Stimulated activated CD8-positive, alpha-beta memory T cell treated with anti-CD3 and anti-CD28 coated beads, Interleukin-12 subunit alpha, Interleukin-12 subunit beta, amount 100 ng/mL, for 4 hours (primary cell): ENCODE results near the gene ERO1B.
A peak's percentile ranks its signal among the peaks of the same experiment; 100 is the strongest.

Experiments
- DNase-seq: peaks from one replicate; pipeline ENCODE4 v3.0.0-alpha.2; 2020; ENCODE audit warnings: low read depth

Gene ERO1B

DNA sequence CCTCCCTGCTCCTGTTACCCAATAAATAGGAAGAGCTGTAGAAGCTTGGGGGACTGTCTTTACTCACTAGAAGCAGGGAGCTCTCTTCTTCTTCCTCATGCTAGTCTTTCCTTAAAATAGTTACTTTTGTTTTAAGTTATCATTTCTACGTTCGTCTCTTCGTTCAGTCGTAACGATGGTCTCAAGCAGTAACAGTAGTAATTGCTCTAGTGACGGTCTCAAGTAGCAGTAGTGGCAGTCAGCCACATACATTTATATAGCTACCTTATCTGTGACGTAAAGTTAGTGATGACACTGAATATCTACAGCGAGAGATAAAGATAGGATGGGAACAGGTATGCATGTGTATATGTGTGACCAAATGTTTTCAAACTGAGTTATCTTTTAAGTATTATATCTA is 15.4 kb upstream of the ERO1B start:
- no peak for DNase-seq

DNA sequence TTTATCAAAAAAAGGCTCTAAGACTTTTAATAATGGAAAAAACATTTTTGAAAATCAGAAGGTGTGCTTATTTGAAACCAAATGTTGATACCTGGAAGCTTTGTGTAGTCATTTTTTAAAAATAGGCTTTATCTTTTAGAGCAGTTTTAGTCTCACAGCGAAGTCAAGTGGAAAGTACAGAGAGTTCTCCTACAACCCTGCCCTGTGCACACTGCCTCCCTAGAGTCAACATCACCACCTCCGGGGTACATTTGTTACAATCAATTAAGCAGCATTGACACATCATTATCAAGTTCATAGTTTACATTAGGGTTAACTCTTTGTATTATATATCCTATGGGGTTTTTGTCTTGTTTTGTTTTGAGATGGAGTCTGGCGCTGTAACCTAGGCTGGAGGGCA is 10.7 kb upstream of the ERO1B start:
- no peak for DNase-seq

DNA sequence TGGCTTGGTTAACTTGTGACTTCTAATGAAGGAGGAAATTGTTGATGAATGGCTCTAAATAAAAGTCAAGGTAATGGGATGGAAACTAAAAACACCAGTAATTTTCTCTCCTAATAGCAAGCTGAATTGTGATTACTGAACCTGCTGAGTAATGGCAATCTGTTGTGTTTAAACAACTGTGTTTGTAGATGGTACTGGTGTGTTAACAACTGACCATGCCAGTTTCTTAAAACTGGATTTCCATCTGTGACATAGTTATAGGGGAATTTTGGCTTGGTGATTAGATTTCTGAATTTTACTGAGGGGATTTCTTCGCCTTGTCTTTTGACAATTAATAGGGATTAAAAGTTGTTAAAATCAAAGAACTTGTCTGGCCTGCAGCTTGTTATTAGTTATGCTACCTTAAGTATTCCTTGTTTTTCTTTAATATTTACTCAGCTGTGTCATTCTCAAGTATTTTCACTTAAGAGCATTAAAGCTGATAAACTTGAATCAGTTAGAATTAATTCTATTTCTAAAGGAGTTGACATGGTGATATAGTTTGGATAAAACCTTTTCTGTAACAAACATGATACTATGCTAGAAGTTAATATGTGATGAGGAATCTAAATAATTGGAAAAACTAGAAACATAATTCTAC is 7.9 kb upstream of the ERO1B start:
- DNase-seq: no peak

DNA sequence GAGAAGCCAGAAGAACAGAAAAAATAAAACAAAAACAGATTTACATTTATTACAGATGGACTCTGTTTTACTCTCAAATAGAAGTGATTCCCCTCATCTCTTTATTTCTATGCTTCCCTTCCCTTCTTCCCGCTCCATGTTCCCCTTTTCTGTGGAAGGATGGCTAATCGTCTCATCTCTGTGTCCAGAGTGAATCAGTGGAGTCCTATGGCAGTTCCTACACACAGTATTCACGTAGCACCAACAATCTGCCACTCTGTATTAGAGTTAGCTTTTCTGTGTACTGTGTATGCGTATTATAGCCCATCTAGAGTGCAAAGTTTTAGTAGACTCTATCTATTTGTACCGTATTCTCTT is 6.8 kb upstream of the ERO1B start:
- DNase-seq: no peak

DNA sequence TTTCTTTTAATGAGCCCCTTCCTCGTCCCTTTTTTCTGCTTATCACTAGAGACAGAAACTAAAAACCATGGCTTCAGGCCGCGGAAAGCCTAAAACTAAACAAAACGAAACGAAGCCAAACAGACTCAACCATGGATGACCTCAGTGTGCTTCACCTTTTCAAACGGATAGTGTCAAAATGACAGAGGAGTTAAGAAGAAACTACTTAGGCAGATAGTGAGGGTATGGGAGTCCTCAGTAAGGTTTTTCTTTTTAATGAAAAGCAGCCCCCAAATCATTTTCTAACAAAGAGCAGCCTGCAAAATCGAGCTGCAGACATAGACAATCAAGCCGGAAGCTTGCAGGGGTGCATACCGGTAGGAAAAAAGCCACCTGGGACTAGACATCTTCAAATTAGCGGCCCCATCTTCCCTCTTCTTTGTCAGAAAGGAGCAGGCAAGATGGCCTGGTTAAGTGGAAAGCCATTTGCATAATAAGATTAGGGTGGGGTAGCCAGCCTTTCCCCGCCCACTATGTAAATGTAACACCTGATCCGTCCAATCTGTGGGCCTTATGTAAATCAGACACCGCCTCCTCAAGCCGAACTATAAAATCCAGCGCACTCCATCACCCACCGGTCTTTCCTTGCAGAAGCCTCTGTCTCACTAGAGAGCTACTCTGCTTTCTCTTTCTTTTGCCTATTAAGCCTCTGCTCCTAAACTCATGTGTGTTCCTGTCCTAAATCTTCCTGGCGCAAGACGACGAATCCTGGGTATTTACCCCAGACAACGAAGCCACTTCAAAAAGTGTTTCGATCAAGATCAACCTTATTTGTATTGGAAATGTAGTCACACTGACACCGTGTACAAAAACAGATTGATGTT is 6.2 kb upstream of the ERO1B start:
- no peak for DNase-seq

DNA sequence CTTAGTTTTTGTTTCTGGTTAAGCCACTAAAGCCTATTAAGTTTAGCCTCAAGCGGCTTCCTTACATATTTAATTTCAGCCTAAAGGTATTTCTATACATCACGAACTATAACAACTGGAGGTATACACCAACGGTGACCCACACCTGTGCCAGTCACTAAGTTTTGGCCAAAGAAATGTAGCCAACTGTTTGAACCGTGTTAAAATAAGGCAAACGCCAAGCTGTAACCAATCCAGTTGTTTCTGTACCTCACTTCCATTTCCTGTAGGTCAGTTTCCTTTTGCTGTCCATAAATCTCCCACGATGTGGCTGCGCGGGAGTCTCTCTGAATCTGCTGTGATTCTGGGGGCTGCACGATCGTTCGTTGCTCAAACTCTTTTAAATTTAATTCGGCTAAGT is 5.6 kb upstream of the ERO1B start:
- no peak for DNase-seq

DNA sequence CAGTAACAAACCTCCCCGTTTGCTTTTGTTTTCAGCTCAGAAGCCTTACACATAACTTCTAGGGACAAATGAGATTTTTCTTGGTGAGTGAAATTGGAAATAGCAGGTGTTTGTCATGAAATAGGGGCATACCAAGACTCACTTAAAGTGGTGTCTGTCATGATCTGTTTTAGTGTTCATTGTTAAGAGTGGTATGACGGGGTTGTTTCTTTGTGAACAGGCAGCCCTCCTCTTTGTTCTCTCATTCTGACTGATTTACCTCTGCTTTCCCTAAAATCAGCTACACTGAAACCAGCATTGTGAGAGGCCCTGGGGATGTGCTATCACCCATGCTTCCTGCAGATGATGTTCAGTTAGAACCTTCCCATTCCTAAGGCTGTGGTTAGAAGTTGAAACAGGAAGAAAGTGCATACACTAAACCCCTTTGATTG is 2.5 kb upstream of the ERO1B start:
- DNase-seq: no peak

DNA sequence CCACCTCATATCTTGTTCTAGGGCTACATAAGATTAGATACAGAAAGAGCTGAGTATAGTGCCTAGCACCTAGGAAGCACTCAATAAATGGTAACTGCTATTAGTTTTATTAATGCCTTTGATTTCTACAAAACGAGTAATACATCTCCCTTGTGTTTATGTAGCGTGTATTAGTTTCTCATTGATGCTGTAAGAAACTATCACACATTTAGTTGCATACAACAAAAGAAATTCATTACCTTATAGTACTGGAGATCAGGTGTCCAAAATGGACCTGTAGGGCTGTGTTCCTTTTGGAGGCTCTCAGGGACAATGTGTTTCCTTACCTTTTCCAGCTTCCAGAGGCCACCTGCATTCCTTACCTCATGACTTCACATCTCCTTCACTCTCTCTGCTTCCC is 961 bp upstream of the ERO1B start:
- no peak for DNase-seq

DNA sequence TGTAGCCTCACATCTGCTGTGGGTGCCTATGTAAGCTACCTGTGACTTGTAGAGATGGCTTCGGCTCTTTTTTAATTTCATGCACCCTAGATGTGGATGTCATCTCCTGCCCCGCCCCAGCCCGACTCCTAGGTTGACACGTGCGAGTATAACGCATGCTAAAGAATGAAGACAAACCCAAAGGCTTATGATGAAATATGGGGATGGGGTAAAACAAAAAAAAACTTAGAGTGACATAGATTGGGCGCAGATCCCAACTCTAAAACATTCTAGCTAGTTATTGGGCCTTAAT is 613 bp upstream of the ERO1B start:
- no peak for DNase-seq

DNA sequence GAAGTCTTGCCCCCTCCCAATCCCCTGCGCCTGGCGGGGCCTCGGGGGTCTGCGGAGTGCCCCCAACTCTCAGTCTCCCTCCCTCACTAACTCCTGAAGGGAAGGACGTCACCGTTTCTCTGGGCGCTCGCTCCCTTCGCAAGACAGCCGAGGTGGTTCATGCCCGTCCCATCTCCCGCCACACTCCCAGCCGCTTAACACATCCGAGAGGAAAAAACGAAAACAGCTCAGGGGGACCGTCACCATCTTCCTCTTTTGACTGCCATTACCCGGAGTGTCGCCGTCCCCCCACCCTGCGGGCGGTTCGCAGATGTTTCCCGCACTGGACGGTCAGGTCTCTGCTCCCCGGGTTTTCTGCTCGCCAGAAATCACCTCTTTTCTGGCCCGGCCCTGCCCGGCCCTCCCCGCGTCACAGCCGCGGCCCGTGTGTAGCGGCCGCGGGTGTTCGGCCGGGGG is 532 bp downstream of the ERO1B start:
- DNase-seq: peak; percentile 10

DNA sequence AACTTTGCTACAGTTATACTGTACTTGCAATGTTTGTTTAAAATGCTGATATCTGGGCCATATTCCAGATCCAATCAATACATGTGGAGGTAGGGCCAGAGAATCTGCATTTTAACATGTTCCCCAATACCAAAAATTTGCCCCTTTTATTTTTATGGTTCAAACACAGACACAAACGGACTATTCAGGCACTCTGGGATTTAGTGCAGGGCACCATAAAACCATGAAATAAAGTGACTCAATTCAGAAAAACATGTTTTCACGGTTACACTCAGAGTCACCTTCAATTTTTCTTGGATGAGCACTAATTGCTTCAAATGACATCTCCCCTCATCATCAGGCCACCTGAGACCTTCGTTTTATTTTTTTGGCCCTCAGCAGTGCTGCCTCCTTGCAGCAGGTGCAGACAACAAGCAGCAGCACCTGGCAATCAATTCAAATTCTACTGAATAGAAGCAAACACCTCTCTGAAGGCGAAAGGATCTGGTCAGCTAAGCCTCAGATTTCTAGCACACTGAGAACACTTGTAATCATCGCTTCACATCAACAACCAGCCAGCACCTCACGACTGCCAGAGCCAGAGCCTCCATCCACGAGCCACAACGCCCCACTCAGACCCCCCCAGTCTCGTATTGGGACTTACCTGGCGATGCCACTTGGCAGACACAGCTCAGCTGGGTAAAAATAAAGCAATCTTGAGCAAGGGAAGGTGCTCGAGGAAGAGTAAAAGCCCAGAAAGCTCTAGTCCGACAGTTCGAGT is 1.1 kb downstream of the ERO1B start:
- DNase-seq: peak; percentile 5

DNA sequence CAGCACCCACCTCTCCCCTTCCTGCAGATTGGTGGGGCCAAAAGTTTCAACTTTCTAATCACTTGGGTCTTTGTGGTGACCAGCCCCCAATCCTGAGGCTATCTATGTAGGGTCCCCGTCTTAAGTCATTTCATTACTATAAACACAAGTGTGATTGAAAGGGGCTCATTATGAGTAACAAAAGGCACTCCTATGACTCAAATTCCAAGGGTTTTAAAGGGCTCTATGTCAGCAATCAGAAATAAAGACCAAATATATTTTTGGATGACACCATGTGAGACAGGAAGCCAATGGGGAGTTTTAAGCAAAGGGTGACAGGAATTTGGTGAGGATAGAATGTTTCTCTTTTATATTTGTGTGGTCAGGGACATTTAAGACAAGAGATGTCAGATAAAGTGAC is 6.2 kb downstream of the ERO1B start:
- no peak for DNase-seq

DNA sequence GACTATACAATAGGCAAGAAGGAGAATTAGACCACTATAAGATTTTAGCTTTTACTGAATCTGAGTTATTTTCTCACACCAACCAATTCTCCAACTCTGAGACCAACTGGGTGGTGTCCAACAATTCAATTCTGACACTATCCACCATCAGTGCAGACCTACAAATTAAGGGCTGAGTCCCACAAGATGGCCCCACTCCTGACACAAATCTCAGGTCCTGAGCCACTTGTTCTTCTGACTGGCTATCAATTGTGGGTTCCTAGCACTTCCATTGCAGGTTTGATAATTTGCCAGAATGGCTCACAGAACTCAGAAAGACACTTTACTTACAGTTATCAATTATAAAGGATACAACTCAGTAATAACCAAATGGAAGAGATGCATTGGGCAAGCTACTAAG is 6.7 kb downstream of the ERO1B start:
- no peak for DNase-seq

DNA sequence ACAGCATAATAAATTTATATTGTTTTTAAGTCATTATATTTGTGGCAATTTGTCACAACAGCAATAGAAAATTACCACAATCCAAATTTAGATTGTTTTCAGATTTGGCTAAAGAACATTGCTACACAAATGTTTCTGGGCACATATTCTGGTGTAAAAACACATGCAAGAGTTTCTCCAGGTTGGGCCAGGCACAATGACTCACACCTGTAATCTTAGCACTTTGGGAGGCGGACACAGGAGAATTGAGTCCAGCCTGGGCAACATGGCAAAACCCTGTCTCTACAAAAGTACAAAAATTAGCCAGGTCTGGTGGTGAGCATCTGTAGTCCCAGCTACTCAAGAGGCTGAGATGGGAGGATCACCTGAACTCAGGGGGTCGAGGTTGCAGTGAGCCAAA is 8.4 kb downstream of the ERO1B start:
- DNase-seq: no peak

DNA sequence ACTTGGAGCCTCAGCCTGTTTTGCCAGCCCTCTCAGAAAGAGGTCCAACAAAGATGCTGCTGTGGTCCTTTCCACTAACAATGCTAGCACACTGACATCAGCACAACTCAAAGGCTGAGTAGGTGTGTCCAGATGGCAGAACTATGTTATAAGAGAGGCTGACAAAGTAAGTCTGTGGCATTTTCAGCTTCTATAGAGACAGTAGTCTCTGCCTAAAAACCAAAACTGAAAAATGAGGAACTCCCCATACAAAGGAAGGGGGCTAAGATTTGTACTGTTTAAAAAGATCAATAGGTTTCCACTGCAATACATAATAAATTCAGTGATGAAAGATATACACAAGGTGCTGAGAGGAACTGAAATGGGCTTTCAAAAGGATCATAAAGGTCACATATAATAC is 12.3 kb downstream of the ERO1B start:
- no peak for DNase-seq

DNA sequence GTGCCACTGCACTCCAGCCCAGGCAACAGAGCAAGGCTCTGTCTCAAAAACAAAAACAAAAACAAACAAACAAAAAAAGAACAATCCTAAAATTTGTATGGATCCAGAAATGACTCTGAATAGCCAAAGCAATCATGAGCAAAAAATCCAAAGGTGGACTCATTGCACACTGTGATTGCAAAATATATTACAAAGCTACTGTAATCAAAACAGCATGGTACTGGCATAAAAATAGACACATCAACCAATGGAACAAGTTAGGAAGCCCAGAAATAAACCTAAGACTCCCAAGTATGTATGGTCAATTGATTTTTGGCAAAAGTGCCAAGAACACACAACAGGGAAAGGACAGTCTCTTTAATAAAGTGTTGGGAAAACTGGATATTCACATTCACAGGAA is 19.9 kb downstream of the ERO1B start:
- no peak for DNase-seq

DNA sequence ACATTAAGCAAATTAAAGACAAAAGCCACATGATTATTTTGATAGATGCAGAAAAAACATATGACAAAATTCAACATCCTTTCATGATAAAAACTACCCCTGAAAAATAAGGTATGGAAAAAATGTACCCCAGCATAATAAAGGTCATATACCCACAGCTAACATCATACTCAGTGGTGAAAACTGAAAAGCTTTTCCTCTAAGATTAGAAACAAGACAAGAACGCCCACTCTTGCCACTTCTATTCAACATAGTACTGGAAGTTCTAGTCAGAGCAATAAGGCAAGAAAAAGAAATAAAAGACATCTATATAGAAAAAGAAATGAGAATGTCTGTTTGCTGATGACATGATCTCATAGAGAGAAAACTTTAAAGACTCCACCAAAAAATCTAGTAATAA is 20.7 kb downstream of the ERO1B start:
- no peak for DNase-seq

DNA sequence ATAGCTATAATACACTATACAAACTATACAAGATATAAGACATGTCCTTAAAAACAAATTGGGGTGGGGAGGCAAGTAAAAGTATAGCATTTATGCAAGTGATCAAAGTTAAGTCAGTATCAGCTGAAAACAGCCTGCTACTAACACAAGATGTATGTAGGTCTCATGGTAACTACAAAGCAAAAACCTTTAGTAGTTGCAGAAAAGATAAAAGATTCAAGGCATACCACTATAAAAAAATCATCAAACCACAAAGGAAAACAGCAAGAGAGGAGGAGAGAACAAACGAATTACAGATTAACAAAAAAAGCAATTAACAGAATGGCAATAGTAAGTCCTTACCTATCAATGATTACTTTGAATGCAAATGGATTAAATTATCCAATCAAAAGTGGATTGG is 22.7 kb downstream of the ERO1B start:
- no peak for DNase-seq

DNA sequence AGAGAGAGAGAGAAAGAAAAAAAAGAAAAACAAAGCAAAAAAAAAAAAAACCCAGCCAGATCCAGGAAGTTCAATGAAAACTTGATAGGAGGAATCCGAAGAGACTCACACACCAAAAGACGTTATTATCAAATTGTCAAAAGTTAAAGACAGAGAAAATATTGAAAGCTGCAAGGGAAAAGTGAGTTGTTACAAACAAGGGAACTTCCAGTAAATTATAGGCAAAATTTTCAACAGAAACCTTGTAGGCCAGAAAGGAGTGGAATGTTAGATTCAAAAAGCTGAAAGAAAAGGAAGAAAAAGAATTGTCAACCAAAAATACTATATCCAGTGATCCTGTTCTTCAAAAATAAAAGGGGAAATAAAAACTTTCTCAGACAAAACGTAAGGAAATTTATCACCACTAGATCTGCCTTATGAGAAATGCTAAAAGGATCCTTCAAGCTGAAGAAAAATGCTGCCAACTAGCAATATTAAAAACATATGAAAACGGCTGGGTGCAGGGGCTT is 23.6 kb downstream of the ERO1B start:
- DNase-seq: no peak

DNA sequence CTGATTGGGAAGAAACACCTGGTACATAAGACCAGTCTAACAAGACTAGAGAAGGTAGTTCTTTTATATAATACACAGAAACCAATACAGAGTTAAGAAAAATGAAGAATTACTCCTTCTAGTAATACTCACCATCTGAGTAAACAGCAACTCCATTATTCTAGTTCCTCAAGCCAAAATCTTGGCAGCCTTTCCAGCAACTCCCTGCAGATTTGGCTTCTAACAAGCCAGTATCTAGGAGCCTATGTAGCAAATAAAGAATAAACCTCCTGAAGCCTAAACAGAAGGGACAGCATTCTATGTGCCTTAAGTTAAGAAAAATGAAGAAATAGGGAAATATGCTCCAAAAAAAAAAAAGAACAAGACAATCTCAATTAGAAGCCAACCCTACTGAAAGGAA is 24.5 kb downstream of the ERO1B start:
- no peak for DNase-seq

DNA sequence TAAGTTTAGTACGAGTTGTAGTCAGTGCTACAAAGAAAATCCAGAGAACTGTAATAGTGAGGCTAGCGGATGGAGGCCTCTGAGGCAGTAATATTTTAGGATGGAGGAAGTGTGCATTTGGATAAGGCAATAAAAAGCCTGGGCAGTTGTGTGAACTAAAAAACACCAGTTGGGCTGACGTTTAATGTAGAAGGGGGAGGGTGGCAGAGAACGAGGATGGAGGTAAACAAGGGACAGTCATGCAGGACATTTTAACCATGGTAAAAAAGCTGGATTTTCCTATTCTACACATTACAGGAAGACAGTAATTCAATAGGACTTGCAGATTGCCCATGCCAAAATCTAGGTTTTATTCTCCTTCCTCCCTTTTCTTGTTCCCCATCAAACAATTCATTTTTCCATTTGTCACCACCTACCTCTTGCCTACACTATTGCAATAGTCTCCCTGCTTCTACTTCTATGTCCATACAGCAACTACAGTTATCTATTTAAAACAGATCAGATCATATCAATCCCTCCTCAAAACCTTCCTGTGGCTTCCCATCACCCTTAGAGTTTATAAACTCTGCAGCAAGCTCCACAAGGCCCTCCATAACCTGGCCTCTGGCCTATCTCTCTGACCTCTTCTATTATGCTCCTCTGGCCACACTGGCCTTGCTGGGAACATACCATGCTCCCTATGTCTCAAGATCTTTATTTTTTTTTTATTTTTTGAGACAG is 27.7 kb downstream of the ERO1B start:
- DNase-seq: no peak

DNA sequence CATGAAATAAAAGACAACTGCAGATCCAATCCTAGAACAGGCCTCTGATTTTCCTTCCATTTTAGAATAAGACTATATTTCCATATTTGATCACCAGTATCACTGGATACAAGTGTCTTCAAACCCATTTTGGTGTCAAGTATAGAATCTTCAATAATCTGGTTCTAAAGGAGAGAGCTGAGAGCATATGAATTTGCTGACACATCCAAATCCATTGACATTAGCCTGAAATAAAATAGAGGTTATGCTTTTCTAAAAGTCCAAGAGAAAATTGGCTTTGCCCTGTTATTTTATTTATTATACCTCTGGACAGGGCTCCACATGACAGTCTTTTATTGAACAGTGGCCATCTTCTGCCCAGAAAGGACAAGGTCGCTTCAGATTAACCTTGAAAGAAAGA is 28.6 kb downstream of the ERO1B start:
- no peak for DNase-seq
